HG02571 (cell line): ENCODE data around the gene ZBTB20.

ENCODE experiments used
- ATAC-seq: cut with Tn5 transposase; IDR thresholded peaks from one replicate; pipeline ENCODE4 v1.9.1; 2021; ENCODE audit warnings: mild to moderate bottlenecking, moderate library complexity; ENCODE audit not compliant: unreplicated experiment

The ZBTB20 gene

DNA sequence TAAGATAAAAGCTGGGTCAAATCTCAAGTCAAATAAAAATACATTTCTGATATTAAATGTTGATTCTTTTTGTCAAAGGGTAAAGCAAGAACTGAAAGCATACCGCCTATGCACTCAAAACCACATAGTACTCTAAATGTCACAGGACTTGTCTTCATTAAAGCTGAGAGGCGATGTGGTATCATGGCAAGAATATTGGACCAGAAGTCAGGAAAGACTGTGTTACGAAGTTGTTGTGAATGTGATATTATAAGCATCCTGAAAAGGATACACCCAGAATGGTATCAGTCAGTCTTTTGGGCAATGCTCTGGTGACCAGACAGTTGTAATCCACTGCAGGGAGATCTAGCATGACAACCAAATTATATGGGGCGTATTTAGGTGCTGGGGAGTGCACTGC is 819.4 kb downstream of the ZBTB20 start:
- no peak for ATAC-seq

DNA sequence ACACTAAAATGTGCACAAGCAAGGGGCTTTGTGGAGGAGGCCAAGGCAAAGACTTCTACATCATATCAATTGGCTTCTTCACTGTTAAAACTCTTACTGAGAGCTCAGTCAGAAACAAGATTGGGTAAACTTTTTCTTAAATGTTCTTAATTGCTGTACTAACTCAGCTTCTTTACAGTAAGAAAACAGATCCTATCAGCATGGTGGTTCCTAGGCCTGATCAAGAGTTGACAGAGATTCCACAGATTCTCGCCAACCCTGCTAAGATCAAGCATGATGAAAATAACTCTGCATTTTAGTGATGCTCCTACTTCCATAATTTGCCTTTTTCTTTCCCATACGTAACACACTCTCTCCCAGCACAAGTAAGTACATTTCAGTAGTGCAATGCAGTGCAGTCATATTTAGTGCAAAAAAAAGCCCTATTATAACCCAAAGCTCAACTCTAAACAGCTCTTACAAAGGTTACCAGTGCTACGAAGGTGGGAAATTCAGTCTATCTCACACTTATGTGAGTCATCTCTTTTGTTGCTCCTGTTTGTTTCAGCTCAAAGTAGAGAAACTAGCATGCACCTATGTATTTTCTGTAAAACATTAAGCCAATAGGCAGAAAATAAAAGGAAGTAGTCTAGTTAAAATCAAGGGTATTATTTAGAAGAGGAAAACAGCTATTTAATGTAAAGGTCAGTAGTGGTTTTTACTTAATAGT is 823.4 kb downstream of the ZBTB20 start:
- ATAC-seq: no peak

DNA sequence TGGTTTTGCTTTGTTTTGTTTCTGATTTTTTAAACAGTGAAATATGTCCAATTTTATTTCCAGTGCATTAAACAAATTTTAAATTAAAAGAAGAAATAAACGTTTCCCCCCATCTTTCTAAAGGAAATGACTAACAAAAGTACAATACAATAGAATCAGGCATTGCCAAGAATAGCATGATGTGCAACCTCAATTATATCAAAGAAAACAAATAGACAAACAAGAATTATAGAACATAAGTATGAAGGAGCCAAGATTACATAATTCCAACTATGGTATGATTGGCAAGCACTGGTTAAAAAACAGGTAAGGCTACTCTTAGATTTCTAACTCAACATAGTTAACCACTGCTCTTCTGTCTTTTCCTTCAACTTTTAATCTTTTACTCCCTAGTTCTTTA is 826.8 kb downstream of the ZBTB20 start:
- ATAC-seq: no peak

GRCh38 chr3:114319453-114319852 is 827.6 kb downstream of the ZBTB20 start:
- ATAC-seq: no peak

- no peak for ATAC-seq
Measured at GRCh38 chr3:114318295-114318694, 828.8 kb downstream of the ZBTB20 start.

DNA sequence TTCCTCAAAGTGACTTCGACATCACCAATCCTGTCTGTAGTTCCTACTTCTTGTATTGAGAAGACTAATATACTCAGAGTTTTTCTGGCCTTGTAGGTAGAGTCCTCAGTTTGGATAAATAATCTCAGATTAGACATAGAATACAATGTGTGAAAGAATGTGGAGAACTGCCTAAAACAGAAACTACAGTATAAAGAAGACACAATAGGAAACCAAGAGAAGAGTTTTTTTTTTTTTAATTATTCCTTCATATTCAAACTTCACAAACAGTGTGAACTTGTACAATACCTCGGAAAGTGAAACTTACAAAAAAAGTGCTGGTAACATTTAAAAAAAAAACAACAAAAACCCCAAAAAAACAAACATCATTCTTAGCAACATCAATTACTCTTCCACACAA is 832.8 kb downstream of the ZBTB20 start:
- no peak for ATAC-seq

DNA sequence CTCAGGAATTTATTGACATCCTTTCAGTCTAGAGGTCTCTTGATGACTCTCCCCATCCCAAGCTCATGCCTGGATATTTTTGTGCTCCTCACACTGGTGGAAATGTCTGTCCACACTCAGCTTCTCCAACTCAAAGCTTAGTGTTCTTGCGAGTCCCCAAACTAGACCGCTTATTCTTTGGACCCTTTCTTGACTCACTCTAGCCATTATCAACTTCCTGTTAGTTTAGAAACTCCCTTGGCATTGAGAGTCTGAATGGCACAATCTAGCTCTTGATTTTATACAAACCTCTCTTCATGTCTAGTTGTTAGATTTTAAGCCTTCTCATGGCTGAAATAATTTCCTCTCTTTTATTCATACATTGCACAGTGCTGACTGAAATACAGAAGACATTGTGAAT is 833.7 kb downstream of the ZBTB20 start:
- no peak for ATAC-seq

- no peak for ATAC-seq
Measured at GRCh38 chr3:114310695-114311094, 836.4 kb downstream of the ZBTB20 start.

DNA sequence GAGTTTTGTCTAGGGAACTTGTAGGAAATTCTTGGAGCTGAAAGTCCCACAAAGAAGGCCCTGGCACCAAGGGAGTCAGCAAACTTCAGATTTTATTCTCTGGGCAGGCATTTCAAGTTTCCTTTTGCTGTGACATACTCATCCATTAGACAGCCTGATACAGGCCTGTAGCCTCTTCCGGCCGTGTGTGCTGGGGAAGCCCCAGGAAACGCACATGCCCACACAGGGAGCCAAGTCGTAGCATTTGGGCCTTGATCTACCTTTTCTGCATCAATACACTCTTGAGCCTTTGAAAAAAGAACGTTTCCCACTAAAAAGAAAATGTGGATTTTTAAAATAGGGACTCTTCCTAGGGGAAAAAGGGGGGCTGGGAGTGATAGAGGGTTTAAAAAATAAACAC is 838.3 kb downstream of the ZBTB20 start:
- ATAC-seq: peak; percentile 84

DNA sequence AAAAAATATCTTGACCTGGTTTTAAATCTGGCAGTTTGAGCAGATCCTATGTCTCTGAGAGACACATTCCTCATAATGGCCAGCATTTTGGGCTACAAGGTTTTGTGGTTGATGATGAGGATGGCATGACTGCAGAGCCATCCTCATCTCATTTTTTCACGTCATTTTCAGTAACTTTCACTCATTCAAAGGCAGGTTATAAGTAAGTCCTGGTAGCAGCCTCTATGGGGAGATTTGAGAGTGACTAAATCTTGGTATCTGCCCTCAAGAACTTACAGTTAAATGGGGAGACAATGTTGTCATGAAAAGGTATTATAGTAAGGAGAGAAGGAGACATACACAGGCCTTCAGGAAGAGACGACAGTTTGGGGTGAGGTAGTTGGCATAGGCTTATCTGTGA is 838.7 kb downstream of the ZBTB20 start:
- ATAC-seq: no peak

DNA sequence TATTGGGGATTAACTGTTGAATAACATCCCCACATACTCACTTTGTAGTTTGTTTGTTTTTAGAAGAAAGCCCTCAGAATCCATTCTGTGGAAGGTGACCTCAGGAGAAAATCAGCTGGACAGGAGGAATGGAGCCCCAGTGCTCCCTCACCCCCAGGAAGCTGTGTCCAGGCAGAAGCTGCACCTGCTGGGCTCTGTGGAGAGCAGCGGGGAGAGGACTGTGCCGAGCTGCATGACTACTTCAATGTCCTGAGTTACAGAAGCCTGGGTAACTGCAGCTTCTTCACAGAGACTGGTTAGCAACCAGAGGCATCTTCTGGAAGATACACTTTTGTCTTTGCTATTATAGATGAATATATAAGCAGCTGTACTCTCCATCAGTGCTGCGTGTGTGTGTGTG is 839.3 kb downstream of the ZBTB20 start:
- no peak for ATAC-seq

GRCh38 chr3:114307222-114307830 is 839.8 kb downstream of the ZBTB20 start:
- ATAC-seq: peak; percentile 40

GRCh38 chr3:114299941-114300624 is 847.0 kb downstream of the ZBTB20 start:
- no peak for ATAC-seq

DNA sequence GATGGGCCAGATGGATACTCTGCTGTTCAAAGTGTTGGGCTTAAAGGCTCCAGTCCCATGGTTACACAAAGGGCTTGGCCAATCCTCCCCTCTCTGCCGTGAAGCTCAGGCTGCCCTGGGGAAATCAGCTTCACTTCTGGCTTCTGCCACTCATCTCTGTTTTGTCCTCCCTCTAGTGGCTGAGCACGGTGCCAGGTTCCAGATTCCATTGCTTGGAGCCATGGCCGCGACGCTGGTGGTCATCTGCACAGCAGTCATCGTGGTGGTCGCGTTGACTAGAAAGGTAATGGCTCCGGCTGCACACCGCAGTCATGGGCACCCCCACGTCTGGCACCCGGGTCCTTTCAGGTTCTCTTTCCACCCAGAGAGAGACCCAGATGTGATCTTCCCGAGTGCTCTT is 847.7 kb downstream of the ZBTB20 start:
- no peak for ATAC-seq

- no peak for ATAC-seq
Measured at GRCh38 chr3:114295946-114296345, 851.1 kb downstream of the ZBTB20 start.

DNA sequence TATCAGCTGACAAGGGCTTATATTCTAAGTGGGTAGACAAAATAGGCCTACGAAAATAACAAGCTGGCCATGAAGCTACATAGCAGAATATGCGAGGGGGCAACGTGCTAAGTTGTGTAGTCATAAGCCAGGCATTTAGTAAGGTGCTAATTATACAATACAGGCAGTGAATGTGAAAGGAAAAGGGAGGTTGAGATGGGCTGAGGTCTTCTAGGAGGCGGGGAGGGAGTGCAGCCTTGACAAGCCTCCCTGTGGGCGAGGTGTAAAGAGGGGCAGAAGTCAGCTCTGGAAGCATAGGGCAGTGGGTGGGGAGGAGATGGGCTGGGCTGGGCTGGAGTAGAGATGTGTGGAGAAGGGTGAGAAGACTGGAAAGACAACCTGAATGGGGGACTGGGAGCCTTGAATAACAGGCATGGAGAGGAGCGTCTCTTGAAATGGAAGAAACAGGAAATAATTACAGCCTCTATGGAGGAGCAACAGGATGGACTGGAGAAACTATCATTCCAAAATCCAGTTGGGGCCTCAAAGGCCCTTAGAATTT is 852.1 kb downstream of the ZBTB20 start:
- ATAC-seq: no peak

GRCh38 chr3:114293838-114294535 is 853.1 kb downstream of the ZBTB20 start, which contains the start of gene TIGIT:
Gene TIGIT, plus strand, starts transcription at chr3:114294028. Its CDS starts 34 bp downstream, at chr3:114294062.
- ATAC-seq: no peak

GRCh38 chr3:114290911-114291901 is 855.9 kb downstream of the ZBTB20 start:
- ATAC-seq: peak; percentile 91

DNA sequence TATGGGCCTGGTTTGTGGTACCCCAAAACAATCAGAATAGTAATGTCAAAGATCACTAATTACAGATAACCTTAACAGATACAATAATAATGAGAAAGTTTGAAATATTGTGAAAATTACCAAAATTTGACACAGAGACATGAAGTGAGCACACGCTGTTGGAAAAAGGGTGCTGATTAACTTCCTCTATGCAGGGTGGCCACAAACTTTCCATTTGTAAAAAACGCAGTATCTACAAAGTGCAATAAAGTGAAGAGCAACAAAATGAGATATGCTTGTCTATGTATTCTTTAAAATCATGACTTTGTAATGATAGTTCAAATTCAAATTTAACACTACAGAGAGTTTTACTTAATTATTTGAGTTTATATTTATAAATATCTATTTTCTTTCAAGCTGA is 860.8 kb downstream of the ZBTB20 start:
- no peak for ATAC-seq

- ATAC-seq: no peak
Measured at GRCh38 chr3:114285648-114286230, 861.3 kb downstream of the ZBTB20 start.
